Right forelimb (tissue), 1 donor: Measurements from ENCODE around the gene FMN1.

ENCODE experiments used
- DNase-seq: peaks from one replicate; pipeline ENCODE4 v3.0.0-alpha.2; 2018

Gene FMN1

GRCh38 chr15:33119273-33119672 lies 75.2 kb downstream of the FMN1 start:
- DNase-seq, result no peak

GRCh38 chr15:33116198-33116597 lies 78.3 kb downstream of the FMN1 start:
- peak; percentile 57 for DNase-seq

GRCh38 chr15:33115191-33115861 lies 79.2 kb downstream of the FMN1 start:
- DNase-seq, result no peak

- no peak for DNase-seq
Measured at GRCh38 chr15:33114374-33114717, 80.2 kb downstream of the FMN1 start.

GRCh38 chr15:33113666-33114373 lies 80.7 kb downstream of the FMN1 start:
- DNase-seq, result no peak

- DNase-seq, result no peak
Measured at GRCh38 chr15:33112541-33113105, 81.9 kb downstream of the FMN1 start.

- no peak for DNase-seq
Measured at GRCh38 chr15:33111041-33111451, 83.5 kb downstream of the FMN1 start.

GRCh38 chr15:33109345-33109744 lies 85.2 kb downstream of the FMN1 start:
- no peak for DNase-seq

GRCh38 chr15:33108518-33108917 lies 86.0 kb downstream of the FMN1 start:
- no peak for DNase-seq

DNA sequence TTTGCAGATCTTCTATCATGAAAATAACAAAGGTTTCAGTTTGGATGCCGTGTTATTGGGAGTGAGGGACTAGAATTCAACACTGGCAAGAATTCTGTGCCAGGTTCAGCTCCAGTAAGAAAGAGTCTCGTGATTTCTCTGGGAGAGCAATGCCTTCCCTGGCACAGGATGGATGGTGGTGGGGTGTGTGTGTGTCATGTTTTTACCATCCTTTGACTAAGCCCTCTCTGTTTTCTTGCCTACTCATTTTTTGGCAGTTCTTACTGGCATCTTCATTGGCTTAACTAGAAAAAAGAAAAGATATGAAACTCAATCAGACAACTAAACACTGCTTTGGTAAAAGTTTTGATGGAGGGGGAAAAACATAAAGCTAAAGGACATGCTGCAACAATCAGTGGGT lies 86.6 kb downstream of the FMN1 start:
- DNase-seq, result no peak

- no peak for DNase-seq
Measured at GRCh38 chr15:33104212-33104611, 90.3 kb downstream of the FMN1 start.

DNA sequence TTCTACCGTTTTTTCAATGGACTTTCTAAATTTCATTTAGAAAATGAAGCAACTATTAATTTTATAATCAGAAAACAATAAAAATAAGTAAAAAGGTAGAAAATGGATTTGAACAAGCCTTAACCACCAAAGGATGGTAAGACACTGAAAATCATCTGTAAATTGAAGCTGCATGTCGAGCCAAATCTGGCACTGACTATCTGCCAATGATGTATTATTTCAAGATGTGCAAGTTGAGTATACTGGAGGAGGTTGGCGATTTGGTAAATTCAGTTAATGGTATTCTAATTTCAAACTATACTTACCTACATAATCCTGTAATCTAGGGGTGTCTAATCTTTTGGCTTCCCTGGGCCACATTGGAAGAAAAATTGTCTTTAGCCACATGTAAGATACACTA lies 93.5 kb downstream of the FMN1 start:
- no peak for DNase-seq

DNA sequence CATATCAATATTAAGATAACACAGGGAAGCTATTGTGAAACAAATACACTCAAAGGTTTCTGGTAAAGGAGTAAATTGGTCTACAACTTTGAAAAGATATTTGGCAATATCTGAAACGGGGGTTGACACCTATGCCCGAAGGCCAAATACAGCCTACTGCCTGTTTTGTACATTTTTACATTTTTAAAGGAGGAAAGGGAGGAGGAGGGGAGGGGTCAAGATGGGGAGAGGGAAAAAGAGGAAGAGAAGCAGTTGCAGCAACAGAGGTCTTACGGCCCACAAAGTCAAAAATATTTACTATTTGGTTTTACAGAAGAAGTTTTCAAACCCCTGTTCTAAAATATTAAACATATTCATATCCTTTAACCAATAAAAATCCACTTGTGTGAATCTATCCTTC lies 94.2 kb downstream of the FMN1 start:
- no peak for DNase-seq

DNA sequence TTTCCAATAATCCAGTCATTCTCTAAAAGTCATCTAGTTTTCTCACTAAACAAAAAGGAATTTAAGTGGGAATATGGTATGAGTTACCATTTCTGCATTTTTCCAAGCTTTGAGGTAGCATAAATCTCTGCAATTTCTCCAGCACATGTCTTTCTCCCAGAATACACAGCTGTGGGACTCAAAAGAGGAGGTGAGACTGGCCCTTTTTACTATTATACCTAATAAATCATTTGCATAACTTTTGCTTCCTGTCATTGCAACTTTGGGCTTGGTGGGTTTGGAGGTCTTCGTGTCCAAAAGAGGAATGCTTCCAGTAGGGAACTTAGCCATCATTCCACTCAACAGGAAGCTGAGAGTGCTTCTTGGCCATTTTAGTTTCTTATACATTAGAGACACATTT lies 94.8 kb downstream of the FMN1 start:
- no peak for DNase-seq

DNA sequence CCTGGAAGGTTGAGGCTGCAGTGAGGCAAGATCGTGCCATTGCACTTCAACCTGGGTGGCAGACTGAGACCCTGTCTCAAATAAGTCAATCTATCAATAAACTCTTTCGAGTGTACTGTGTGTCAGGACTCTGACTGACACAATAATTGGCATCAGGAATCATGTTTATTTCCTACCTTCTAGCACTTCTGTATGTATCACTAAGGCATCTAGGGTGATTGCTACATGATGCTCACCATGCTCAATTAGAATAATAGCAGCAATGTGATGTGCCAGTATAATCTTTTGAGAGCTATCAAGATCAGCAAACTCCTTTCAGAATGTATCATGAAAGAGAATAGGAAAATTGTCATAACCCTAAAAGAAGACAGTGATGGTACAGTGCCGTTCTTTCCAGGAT lies 95.3 kb downstream of the FMN1 start:
- no peak for DNase-seq

DNA sequence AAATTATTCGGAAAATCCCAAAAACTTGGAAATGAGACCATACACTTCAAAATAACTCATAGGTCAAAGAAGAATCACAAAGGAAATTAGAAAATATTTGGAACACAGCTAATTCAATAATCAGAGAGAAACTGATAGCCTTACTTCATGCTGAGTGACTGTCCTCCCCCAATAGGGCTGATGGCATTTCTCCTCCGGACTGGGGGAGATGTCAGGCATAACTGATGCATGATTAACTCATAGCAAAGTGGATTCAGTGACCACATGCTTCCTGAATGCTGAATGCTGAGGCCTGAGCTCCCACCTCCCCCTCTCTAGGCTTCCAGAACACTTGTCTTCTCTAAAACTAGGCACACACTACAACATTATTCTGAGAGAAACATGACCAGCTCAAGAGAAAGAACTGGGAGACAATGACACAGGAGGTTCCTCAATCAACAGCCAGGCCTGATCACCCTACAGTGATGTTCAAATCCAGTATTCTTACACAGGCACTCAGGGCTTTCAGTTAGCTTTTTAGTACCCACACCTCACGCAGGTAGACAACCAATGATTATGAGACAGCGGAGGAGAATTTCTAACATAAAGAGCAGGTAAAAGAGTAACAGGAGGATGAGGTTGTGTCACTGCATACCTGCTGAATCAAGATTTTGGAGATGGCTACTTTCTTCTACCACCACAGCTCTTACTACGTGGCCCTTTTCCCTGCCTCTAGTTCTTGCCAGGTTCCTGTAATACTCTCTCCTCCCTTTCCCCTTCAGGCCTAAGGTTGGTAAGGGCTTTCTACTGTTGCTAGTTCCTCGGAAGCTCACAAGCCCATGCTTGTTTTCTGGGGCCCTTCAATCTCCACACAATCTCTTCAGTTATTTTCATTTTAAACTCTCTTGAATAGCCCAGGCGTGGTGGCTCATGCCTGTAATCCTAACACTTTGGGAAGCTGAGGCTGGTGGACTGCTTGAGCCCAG lies 96.1 kb downstream of the FMN1 start:
- no peak for DNase-seq

DNA sequence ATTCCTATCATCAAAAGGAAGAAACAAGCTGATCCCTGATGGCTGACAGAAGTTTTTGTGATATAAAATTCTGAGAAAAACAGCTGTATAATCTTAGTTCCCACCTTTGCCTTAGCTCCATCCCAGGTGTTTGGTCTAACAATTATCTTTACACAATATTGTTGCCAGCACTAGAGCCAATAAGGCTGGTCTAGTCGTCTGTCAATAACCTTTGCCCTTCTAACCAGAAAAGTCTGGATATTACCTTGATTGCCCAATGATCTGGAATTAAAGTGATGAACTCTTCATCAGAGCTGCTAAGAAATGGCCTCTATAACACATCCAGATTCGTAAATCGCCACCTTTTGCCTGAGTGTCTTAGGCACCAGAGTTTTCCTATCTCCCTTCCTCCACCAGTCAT lies 98.4 kb downstream of the FMN1 start:
- DNase-seq, result no peak

DNA sequence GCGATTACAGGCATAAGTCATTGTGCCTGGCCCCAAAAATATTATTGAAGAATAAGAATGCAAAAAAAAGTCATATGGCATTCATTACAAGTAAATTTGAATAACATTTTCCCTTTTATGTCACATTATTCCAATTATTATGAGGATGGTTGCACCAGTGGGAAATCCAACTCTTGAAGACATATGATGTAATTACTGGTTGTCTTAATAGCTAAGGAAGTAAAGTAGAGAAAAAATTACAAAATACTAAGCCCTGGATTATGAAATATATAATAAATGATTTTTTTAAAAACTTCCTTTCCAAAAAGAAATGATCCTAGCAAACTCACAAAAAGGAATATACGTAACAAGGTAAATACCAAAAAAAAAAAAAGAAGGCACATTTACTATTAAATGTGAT lies 98.9 kb downstream of the FMN1 start:
- DNase-seq, result no peak

GRCh38 chr15:33094336-33094735 lies 100.2 kb downstream of the FMN1 start:
- no peak for DNase-seq

DNA sequence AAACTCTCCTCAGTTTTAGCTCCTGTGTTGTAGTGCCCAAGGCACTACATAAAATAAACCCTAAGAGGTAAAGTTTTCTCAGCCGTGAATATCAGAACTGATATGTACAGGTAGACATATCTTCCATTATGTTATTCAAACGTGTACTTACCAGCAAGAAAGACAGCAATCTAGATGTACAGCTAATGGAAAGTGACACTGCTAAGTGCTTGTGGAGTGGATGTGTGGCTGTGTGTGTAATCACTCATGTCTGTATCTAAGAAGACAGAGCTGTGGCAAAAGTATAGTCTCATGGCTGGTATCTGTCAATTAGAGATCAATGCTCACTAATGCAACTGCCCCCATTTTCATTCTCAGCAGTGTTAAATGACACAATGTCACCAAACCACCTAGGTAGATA lies 101.3 kb downstream of the FMN1 start:
- no peak for DNase-seq

- DNase-seq, result no peak
Measured at GRCh38 chr15:33091983-33092693, 102.4 kb downstream of the FMN1 start.

GRCh38 chr15:33089878-33090757 lies 104.4 kb downstream of the FMN1 start:
- no peak for DNase-seq
